Stimulated activated CD8-positive, alpha-beta memory T cell treated with anti-CD3 and anti-CD28 coated beads, Interleukin-2, amount 100 ng/mL, for 1 hour (primary cell): ENCODE data around the gene WDR74.
"Not testable (repeated sequence)": the region's sequence is repeated elsewhere in the genome, so short reads cannot be mapped to it uniquely, and the experiment has no call there.

ENCODE experiments used
- DNase-seq, 2 donors: peaks; one replicate each; pipeline ENCODE4 v3.0.0-alpha.2; 2020; ENCODE audit warnings: low read depth in 2 of 2

The WDR74 gene

DNA sequence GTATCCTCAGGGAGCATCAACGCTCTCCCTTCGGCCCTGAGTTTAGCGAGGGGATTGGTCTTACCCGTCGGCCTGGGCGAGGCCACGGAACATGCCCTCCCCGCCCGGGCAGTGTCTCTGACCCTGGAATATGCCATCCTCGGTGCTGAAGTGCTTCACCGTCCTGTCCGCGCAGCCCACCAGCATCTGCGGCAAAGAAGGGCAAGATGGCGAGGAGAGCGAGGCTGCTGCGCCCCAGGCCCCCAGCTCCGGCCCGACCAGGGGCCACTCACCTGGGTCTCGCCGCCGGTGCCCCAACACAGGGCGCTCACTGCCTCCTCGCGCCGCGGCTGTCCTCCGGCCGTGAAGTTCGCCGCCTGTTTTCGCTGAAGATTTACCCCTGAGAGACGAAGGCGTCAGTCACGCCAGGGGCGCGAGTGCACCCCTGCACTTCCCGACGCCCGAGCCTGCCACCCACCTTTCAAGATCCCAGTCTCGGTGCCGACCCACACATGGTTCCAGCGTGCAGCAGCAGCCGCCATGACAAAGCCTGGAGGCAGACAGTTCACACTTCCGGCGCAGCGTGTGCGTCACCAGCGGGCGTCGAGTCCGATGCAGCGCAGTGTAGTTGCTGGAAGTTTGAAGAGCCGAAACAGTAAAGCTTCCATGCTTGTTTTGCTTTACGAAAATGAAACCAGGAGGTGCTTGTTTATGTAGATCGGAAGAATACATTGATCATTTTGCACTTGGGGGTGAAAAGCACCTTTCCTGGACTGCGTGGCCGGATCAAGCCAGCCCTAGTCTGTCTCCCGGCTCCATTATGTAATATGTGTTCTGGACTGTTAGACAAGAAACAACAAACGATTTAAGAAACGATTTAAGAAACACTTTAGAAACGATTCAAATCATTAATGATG, at the start of gene WDR74:
Gene WDR74 (minus strand): TSS at position 541 of the 896 bp plus-strand sequence. CDS start 20 bp downstream, at position 521.
- DNase-seq = peak; percentile 79 to 82

DNA sequence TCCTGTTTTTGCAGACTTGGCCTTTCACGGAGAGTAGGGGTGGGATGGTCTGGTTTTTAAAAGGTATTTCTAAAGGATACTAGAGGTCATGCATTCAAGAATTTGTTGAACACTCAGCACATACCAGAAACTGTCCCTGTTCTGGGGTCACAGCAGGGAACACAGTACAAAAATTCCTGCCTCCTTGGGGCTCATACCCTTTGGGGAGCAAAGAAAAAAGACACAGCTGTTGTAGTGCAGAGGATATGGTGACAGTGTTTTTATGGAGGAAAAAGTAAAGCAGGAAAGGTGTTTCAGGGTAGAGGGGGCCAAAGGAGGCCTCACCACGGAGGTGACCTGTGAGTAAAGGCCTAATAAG, 49.7 kb upstream of the WDR74 start:
- DNase-seq = no peak

DNA sequence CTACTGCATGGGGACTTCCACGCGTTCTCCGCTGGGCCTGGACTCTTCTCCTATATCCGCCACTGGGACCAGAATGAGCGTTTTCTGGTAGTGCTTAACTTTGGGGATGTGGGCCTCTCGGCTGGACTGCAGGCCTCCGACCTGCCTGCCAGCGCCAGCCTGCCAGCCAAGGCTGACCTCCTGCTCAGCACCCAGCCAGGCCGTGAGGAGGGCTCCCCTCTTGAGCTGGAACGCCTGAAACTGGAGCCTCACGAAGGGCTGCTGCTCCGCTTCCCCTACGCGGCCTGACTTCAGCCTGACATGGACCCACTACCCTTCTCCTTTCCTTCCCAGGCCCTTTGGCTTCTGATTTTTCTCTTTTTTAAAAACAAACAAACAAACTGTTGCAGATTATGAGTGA, 49.0 kb upstream of the WDR74 start:
- DNase-seq = no peak

DNA sequence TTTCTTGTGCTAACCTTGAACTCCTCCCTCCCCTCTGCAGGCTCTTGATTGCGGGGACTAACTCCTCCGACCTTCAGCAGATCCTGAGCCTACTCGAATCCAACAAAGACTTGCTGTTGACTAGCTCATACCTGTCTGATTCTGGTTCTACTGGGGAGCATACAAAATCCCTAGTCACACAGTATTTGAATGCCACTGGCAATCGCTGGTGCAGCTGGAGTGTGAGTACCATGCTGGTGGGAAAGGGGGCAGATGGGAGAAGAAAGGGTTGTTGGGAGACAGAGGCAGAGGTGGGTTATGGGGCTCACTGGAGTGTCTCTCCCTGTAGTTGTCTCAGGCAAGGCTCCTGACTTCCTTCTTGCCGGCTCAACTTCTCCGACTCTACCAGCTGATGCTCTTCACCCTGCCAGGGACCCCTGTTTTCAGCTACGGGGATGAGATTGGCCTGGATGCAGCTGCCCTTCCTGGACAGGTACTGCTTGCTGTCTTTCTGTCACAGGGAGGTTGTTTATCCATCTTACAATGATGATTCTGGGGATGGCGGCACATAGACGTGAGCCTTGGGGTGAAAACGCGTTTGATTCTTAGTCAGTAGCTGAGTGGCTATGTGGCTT, 45.9 kb upstream of the WDR74 start:
- DNase-seq = no peak

DNA sequence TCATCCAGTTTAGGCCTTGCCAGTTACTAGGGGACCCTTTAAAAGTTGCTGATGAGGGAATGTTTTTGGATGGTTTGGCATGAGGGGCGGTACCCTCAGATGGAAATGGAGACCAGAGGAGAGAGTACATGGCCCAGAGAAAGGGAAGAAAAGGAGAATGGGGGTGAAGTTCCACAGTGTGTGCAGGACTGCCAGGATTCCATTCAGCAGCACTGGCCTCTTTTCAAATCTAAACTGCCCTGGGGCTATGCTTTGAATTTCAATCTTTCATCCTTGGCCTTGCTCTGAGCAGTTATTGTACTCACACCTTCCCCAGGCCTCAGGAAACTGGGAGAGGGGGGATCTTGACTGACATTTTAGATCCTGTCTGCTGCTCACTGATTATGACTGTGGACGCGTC, 44.3 kb upstream of the WDR74 start:
- no peak for DNase-seq

DNA sequence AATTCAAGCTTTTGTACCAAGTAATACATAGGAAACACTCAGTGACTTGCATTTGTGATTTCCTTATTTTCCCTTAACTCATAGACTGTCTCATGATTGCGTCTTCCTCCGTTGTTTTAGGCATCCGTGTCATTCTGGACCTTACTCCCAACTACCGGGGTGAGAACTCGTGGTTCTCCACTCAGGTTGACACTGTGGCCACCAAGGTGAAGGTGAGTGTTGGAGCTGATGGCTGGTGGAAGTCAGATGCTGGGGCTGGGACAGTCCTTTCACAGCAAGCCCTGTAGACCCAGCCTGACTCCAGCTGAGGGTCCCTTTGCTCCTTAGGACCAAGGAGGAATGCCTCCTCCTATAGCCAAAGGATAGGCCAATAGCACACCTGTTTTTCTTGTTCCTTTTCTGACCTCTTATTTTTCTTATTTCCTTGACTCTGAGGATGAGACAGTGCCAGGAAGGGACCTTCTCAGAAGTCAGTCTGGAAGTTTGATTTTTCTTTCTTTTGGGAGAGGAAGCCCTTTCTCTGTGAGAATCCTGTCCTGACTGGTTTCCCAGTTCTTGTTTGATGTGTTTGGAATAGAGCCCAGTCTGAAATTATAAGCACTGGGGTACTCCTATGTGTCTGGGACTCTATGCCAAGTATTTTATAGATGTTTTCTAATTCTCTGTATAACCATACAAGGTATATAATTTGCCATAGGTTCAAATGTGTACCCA, 43.6 kb upstream of the WDR74 start:
- no peak for DNase-seq

DNA sequence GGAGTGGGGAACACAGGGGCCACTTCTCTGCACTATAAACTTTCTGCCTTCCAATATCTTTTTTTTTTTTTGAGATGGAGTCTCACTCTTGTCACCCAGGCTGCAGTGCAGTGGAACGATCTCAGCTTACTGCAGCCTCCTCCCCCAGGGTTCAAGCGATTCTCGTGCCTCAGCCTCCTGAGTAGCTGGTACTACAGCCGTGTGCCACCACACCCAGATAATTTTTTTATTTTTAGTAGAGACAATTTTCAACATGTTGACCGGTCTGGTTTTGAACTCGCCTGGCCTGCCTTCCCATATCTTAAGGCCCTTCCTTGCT, 43.0 kb upstream of the WDR74 start:
- DNase-seq = no peak

DNA sequence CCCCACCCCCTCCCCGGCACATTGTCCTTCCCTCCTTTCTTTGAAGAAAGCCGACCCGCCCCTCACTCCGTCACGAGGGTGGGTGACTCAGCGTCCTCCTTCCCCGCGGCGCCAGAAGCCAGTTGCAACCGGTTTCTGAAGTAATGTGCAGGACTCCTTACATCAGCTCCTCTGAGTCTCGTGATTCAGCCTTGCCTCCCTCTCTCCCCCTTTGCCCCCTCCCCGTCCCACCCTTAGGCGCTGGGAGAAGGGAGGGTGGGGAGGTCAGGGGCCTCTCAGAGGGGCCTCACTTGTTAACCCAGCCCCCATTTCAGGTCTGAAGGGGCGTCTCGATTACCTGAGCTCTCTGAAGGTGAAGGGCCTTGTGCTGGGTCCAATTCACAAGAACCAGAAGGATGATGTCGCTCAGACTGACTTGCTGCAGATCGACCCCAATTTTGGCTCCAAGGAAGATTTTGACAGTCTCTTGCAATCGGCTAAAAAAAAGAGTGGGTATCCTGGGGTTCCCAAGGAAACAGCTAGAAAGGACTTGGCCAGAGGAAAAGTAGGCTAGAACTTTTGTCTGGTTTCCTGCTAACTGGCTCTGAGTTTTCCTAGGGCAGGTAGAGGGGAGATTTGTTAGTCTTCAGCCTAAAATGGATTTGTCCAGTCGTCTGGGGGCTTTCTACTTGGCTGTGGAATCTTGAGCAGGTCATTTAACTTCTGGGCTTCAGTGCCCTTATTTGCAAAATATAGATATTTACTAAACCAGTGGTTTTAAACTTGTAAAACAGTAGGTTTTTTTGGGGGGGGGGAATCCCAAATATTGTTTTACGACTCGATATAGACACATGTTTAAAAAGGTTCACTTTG, 42.4 kb upstream of the WDR74 start:
- peak; percentile 90 to 91 for DNase-seq

DNA sequence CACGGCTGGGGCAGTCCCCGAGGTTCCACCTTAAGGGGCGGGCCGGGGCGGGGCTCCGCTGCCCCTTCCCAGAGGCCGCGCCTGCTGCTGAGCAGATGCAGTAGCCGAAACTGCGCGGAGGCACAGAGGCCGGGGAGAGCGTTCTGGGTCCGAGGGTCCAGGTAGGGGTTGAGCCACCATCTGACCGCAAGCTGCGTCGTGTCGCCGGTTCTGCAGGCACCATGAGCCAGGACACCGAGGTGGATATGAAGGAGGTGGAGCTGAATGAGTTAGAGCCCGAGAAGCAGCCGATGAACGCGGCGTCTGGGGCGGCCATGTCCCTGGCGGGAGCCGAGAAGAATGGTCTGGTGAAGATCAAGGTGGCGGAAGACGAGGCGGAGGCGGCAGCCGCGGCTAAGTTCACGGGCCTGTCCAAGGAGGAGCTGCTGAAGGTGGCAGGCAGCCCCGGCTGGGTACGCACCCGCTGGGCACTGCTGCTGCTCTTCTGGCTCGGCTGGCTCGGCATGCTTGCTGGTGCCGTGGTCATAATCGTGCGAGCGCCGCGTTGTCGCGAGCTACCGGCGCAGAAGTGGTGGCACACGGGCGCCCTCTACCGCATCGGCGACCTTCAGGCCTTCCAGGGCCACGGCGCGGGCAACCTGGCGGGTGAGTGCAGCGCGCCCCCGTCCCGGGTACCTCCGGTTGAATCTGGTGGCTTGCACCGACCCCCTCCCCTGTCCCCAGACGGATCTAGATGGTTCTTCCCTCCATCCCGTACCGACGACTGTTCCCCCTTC, 41.6 kb upstream of the WDR74 start, which contains the start of gene SLC3A2:
Gene SLC3A2 (plus strand): TSS at position 94 of the 776 bp plus-strand sequence. CDS start 128 bp downstream, at position 222.
- DNase-seq = peak; percentile 69 to 76

DNA sequence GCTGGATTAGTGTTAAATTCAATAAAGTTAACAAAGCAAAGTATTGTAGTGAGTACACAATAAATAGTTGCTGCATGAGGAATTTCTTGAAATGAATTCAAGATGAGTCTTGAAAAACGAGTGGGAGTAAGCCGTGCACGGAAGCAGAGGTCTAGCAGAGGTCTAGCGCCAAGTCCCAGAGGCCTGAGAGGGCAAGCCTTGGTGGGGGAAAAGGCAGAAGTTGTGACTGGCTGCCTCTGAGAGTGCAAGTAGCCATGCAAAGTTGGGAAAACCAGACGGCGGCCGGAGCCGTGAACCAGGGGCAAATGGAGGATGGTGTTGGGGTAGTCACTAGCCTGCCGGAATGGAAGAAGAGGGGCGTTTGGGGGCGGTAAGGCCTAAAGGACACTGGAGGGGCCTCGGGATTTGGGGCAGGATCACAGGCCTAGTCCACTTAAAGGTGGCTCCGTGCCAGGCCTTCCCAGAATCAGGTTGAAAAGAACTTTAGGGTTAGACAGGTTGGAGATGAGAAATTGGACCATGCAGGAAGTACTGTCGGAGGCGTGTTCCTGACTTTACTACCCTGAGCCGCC, 40.9 kb upstream of the WDR74 start:
- DNase-seq = no peak

DNA sequence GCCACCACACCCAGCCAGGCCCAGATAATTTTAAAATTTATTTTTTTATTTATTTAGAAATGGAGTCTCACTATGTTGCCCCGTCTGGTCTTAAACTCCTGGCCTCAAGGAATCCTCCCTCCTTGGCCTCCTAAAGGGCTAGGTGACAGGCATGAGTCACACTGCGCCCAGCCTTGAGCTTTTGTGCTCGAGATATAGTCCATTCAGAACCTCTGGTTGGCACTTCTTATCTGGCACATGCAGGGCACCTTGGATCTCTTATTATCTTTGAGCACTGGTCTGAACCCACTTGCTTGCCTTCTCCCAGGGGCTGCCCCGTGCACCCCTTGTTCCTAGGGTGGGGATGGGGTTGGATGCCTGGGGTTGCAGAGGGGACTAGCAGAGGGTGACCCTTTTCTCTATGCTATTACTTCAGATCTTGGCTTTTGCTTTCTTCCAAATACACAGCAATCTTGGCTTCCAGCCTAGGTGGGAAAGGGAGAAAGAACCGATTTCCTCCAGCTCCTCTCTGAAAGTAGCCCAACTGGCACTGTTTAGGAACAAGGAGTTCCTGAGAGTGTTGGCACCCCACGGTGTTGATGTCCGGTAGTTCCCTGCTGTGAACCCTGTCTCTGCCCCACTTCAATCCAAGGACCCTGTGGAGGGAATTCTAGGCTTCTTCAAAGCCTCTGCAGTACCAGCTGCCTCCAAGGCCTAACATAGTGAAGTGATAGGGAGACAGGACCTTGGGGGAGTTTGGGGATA, 40.0 kb upstream of the WDR74 start:
- DNase-seq = no peak

DNA sequence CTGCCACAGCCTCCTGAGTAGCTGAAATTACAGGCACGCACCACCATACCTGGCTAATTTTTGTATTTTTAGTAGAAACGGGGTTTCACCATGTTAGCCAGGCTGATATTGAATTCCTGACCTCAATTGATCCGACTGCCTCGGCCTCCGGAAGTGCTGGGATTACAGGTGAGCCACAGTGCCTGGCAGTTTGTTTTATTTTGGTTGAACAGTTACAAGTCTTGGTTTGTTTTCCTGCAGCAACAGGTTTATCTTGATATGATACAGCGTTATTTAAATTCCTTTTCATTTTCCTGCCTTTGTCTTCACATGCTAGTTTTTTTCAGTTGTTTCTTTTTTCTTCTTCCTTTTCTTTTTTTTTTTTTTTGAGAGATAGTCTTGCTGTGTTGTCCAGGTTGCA, 37.3 kb upstream of the WDR74 start:
- no peak for DNase-seq

DNA sequence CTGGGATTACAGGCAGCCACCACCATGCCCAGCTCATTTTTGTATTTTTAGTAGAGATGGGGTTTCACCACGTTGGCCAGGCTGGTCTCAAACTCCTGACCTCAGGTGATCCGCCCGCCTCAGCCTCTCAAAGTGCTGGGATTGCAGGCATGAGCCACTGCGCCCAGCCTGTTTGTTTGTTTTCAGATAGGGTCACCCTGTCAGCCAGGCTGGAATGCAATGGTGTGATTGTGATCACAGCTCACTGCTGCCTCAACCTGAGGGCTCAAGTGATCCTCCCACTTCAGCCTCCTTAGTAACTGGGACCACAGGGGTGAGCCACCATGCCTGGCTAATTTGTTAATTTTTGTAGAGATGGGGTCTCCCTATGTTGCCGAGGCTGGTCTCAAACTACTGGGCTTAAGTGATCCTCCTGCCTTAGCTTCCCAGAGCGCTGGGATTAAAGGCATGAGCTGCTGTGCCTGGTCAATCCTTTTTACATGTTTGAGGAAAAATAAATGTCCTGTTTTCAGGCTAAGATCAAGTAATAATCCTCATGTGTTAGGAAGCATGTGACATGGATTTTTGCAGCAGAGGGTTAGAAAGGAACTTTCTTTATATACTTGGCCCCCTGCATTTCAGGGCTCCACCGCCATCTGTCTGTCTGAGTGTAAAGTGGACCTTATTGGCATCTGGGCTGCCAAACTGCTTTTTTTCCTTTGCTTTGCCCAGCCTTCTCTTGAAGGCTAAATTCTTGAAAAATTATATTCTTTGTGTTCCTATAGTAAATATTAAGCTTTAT, 36.5 kb upstream of the WDR74 start:
- no peak for DNase-seq

DNA sequence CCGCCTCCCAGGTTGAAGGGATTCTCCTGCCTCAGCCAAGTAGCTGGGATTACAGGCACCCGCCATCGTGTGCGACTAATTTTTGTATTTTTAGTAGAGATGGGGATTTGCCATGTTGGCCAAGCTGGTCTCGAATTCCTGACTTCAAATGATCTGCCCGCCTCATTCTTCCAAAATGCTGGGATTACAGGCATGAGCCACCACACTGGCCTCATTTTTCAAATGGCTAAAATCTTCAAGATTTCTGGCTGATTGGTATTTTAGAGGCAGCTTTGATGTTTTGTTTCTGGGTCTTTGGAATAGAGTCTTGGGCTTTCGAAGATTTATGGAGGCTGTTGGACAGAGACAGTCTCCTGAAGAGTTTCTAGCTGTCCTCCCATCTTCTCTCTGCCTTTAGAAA, 35.5 kb upstream of the WDR74 start:
- DNase-seq = no peak

DNA sequence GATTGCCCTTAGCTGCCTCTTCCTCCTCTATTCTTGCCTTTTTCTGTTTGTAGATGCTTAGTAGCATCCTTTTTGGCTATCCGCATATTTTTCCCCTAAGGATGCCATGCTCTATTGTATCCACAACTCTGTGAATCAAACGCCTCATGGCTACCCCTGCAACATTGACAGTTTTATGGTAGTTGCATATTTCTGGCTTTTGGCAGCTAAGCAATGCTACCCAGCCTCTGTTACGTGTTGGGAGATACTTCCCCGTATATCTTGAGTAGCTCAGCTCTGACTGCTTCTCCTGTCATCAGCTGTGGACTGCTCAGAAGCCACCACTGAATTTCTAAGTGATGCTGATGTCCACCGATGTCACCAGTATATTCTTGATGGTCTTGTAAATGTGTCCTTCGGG, 26.2 kb upstream of the WDR74 start:
- no peak for DNase-seq

DNA sequence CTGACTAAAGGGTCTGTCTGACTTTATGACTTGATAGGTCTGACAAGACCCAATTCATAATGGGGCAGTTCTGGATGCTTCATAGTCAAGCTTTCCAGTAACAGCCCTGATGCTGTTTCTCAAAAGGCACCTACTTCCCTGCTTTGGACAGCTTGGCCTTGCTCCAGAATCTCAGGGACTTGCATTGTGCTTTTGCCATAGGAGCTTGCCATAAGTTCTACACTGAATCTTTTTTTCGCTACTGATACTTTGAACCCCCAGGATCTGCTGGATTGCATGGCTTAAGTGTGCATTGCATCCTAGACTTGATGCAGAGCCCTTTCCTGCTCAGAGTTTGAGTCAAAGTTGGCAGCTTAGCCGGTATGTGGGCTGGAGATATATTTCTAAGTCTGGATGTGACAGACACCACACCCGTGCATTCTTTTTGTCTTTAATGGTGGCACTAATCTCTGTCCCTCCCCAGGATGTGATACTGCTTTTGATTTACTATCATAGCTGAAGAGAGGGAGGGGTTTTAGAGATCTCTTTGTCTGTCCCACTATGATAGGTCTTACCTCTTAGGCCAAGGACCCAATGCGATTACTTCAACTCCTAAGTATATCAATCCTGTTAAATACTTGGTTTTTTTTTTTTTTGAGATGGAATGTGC, 24.4 kb upstream of the WDR74 start:
- DNase-seq = no peak

DNA sequence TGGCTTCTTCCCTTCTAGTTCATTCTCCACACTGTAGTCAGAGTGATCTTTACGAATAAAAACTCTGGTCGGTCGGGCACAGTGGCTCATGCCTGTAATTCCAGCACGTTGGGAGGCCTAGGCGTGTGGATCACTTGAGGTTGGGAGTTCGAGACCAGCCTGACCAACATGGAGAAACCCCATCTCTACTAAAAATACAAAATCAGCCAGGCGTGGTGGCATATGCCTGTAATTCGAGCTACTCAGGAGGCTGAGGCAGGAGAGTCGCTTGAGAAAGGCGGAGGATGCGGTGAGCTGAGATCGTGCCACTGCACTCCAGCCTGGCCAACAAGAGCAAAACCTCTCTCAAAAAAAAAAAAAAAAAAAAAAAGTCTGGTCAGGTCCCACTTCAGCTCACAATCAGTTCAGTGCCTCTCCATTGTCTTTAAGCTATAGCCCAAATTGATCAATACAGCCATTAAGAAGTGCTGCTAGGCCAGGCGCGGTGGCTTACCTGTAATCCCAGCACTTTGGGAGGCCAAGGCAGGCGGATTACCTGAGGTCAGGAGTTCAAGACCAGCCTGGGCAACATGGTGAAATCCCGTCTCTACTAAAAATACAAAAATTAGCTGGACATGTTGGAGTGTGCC, 22.3 kb upstream of the WDR74 start:
- not testable (repeated sequence) for DNase-seq
